ENCODE measurements around the gene HMGCS2. TPM values are rescaled to one million over a fixed set of nuclear protein-coding genes. Genes with fewer than 3 reads are reported as not detected.

Gene HMGCS2
- total RNA-seq, 1 donor from 2014 or later, result 6.8 TPM

GRCh38 chr1:119781434-119782210, 12.9 kb upstream of the HMGCS2 start:
- Histone ChIP-seq H3K4me1 (no peaks in the 10 kb centered on the region), H3K27ac (no peak overlapping the region), H3K4me3 (no peak overlapping the region), H3K36me3 (no peaks in the 10 kb centered on the region), H3K27me3 (no peaks in the 10 kb centered on the region), H3K9me3 (no peaks in the 10 kb centered on the region)
- intact Hi-C loops (cut with DNase I), result no loop called here
- DNase-seq (ENCODE audit: low spot score in 2 of 2), result no peak
- TF ChIP-seq CTCF (IDR thresholded peaks at IDR 0.05), result no peak

GRCh38 chr1:119779869-119780356, 11.2 kb upstream of the HMGCS2 start:
- intact Hi-C loops (cut with DNase I), result no loop called here
- no peak for DNase-seq (ENCODE audit: low spot score in 2 of 2)
- Histone ChIP-seq H3K36me3 (no peaks in the 10 kb centered on the region), H3K9me3 (no peaks in the 10 kb centered on the region), H3K4me3 (no peak overlapping the region), H3K27me3 (no peaks in the 10 kb centered on the region), H3K4me1 (no peaks in the 10 kb centered on the region), H3K27ac (no peak overlapping the region)
- TF ChIP-seq CTCF (IDR thresholded peaks at IDR 0.05), result no peak

GRCh38 chr1:119778886-119779560, 10.3 kb upstream of the HMGCS2 start:
- Histone ChIP-seq H3K27me3 (no peaks in the 10 kb centered on the region), H3K9me3 (no peaks in the 10 kb centered on the region), H3K4me3 (no peak overlapping the region), H3K4me1 (no peaks in the 10 kb centered on the region), H3K36me3 (no peaks in the 10 kb centered on the region), H3K27ac (no peak overlapping the region)
- TF ChIP-seq CTCF (IDR thresholded peaks at IDR 0.05), result no peak
- DNase-seq (ENCODE audit: low spot score in 2 of 2), result no peak
- intact Hi-C loops (cut with DNase I), result no loop called here

- intact Hi-C loops (cut with DNase I), result no loop called here
- Histone ChIP-seq H3K27me3 (no peaks in the 10 kb centered on the region), H3K9me3 (no peaks in the 10 kb centered on the region), H3K4me1 (no peaks in the 10 kb centered on the region), H3K27ac (no peak overlapping the region), H3K36me3 (no peaks in the 10 kb centered on the region), H3K4me3 (no peak overlapping the region)
- no peak for DNase-seq (ENCODE audit: low spot score in 2 of 2)
- TF ChIP-seq CTCF (IDR thresholded peaks at IDR 0.05), result no peak
These were observed 9.7 kb upstream of the HMGCS2 start for GRCh38 chr1:119778359-119778758.

GRCh38 chr1:119774746-119775490, 6.2 kb upstream of the HMGCS2 start:
- Histone ChIP-seq H3K4me3 (no peak overlapping the region), H3K4me1 (no peaks in the 10 kb centered on the region), H3K36me3 (no peaks in the 10 kb centered on the region), H3K27ac (no peak overlapping the region), H3K9me3 (no peaks in the 10 kb centered on the region), H3K27me3 (no peaks in the 10 kb centered on the region)
- intact Hi-C loops (cut with DNase I), result no loop called here
- DNase-seq (ENCODE audit: low spot score in 2 of 2), result no peak
- no peak for TF ChIP-seq CTCF (IDR thresholded peaks at IDR 0.05)
